SIG-M5 treated with dmso at 0.1 percent for 504 hours (cell line): ENCODE data around the gene ZPLD1.

Experiments used
- DNase-seq: peaks from one replicate; lab custom pipeline; 2025; ENCODE audit not compliant: unreplicated experiment; lab: John Stamatoyannopoulos, UW

Gene ZPLD1

GRCh38 chr3:102464261-102464660, 29.4 kb downstream of the ZPLD1 start:
- DNase-seq: no peak

GRCh38 chr3:102466001-102466400, 31.2 kb downstream of the ZPLD1 start:
- no peak for DNase-seq

- DNase-seq: no peak
These were observed 35.3 kb downstream of the ZPLD1 start for GRCh38 chr3:102470066-102470465.

GRCh38 chr3:102471001-102471400, 36.2 kb downstream of the ZPLD1 start:
- no peak for DNase-seq

- no peak for DNase-seq
These were observed 36.7 kb downstream of the ZPLD1 start for GRCh38 chr3:102471491-102471890.

GRCh38 chr3:102473648-102474047, 38.8 kb downstream of the ZPLD1 start:
- no peak for DNase-seq

- no peak for DNase-seq
These were observed 39.4 kb downstream of the ZPLD1 start for GRCh38 chr3:102474207-102474606.

GRCh38 chr3:102476198-102476597, 41.4 kb downstream of the ZPLD1 start:
- no peak for DNase-seq

GRCh38 chr3:102478160-102478559, 43.3 kb downstream of the ZPLD1 start:
- DNase-seq: no peak

GRCh38 chr3:102480139-102480538, 45.3 kb downstream of the ZPLD1 start:
- no peak for DNase-seq

- DNase-seq: no peak
These were observed 46.2 kb downstream of the ZPLD1 start for GRCh38 chr3:102481050-102481449.

- DNase-seq: no peak
These were observed 48.7 kb downstream of the ZPLD1 start for GRCh38 chr3:102483556-102483955.

- DNase-seq: no peak
These were observed 49.5 kb downstream of the ZPLD1 start for GRCh38 chr3:102484363-102484762.

GRCh38 chr3:102485701-102486100, 50.9 kb downstream of the ZPLD1 start:
- no peak for DNase-seq

GRCh38 chr3:102488331-102488730, 53.5 kb downstream of the ZPLD1 start:
- DNase-seq: no peak

GRCh38 chr3:102492300-102492699, 57.5 kb downstream of the ZPLD1 start:
- DNase-seq: no peak

GRCh38 chr3:102497571-102497970, 62.8 kb downstream of the ZPLD1 start:
- DNase-seq: no peak

GRCh38 chr3:102505542-102505941, 70.7 kb downstream of the ZPLD1 start:
- DNase-seq: no peak

GRCh38 chr3:102510663-102511062, 75.8 kb downstream of the ZPLD1 start:
- DNase-seq: no peak

- DNase-seq: no peak
These were observed 76.4 kb downstream of the ZPLD1 start for GRCh38 chr3:102511168-102511567.

- no peak for DNase-seq
These were observed 76.8 kb downstream of the ZPLD1 start for GRCh38 chr3:102511639-102512038.

- DNase-seq: no peak
These were observed 78.1 kb downstream of the ZPLD1 start for GRCh38 chr3:102512734-102513504.

GRCh38 chr3:102514241-102514640, 79.4 kb downstream of the ZPLD1 start:
- DNase-seq: no peak
